Activated CD4-positive, alpha-beta T cell treated with anti-CD3 and anti-CD28 coated beads for 1 hour (primary cell): Measurements from ENCODE around the gene LGALS12.

Source experiments
- DNase-seq: peaks from one replicate; pipeline ENCODE4 v3.0.0-alpha.2; 2020

LGALS12 gene, protein sequence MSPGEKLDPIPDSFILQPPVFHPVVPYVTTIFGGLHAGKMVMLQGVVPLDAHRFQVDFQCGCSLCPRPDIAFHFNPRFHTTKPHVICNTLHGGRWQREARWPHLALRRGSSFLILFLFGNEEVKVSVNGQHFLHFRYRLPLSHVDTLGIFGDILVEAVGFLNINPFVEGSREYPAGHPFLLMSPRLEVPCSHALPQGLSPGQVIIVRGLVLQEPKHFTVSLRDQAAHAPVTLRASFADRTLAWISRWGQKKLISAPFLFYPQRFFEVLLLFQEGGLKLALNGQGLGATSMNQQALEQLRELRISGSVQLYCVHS

DNA sequence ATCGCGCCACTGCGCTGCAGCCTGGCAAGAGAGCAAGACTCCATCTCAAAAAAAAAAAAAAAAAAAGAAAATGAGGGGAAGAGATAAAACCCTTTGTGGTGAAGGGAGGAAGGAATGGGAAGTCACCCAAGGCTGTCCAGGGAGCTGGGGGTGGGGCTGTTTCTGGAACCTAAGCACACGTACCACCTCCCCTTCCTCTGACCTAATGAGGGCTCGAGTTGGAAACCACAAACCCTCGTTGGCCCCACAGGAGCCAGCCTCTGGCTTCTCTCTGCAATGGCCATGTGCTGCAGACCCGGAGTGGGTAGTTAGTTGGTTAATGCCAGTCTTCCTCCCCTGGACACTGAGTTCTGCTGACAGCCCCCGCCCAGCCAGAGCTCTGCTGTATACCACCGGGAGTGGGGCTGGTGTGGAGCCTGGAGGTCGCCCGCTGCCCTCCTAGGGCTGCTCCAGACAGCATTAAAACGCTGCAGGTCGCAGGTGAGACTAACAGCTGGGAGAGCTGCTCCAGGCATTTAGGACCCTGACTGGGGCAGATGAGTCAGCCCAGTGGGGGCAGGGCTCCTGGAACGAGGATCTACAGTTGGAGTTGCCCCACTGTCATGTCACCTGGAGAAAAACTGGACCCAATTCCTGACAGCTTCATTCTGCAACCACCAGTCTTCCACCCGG, at the start of gene LGALS12:
Gene LGALS12, plus strand, starts transcription at position 228 of the 672 bp plus-strand sequence. Its CDS starts 375 bp downstream, at position 603.
- no peak for DNase-seq

DNA sequence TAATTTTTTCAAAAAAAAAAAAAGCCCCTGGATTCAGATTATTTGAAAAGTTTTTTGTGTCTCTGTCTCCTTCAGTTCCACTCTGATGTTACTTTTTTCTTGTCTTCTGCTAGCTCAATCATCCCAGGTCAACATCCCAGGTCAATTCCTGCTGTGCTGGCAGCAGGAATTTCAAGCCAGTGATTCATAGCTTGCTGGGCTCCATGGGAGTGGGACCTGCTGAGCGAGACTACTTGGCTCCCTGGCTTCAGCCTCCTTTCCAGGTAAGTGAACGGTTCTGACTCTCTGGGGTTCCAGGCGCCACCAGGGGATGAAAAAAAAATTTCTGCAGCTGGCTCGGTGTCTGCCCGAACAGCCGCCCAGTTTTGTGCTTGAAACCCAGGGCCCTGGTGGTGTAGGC, 46.3 kb upstream of the LGALS12 start:
- no peak for DNase-seq

DNA sequence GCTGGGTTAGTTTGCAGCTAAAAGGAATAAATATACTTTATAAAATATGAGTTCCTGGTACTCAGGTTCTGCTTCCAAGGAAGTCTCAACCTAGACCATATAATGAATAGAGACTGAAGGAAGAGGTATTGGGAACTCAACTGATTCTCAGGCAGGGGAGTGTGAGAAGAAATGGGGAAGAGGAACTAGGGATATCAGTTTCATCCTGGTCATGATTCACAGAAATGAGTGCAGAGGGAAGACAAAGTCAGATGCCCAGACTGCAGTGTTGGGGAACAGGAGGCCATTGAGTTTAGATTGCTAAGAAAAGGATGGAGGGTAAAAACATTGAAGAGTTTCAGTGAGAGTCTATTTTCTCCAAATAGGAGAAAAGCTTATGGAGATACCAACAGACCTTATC, 43.7 kb upstream of the LGALS12 start:
- DNase-seq = no peak

DNA sequence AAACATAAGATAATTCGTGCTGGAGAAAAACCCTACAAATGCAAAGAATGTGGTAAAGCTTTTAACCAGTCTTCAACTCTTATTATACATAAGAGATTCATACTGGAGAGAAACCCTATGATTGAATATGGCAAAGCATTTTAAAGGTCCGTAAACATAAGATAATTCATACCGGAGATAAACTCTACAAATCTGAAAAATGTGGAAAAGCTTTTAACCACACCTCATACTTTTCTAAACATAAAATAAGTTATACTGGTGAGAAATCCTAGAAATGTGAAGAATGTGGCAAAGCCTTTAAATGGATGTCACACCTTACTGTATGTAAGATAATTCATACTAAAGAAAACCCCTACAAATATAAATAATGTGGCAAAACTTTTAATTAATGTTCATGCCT, 35.6 kb upstream of the LGALS12 start:
- no peak for DNase-seq

DNA sequence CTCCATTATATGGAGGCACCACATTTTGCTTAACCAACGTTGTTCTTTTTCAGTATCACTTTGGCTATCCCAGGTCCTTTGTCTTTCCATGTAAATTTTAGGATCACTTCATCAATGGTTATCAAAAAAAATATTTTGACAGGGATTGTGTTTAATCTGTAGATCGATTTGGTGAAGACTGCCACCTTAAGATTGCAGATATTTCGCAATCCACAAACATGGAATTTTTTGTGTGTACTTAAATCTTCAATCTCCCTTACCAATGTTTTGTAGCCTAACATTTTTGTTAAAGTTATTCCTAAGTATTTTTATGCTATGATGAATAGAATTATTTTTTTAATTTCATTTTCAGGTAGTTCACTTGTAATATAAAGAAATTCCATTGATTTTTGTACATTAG, 33.5 kb upstream of the LGALS12 start:
- DNase-seq = no peak

DNA sequence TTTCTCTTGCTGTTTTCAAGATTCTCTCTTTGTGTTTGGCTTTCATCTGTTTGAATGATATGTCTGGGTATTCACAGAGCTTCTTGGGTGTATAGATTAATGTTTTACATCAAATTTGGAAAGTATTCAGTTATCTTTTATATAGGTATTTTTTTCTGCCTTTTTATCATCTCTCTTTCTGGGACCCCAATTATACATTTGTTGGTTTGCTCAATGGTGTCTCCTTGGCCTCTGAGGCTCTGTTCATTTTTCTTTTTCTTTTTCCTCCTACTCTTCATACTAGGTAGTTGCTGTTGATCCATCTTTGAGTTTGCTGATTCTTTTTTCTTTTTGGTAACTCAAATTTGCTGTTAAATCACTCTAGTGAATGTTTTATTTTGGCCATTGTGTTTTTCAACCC, 29.3 kb upstream of the LGALS12 start:
- no peak for DNase-seq

DNA sequence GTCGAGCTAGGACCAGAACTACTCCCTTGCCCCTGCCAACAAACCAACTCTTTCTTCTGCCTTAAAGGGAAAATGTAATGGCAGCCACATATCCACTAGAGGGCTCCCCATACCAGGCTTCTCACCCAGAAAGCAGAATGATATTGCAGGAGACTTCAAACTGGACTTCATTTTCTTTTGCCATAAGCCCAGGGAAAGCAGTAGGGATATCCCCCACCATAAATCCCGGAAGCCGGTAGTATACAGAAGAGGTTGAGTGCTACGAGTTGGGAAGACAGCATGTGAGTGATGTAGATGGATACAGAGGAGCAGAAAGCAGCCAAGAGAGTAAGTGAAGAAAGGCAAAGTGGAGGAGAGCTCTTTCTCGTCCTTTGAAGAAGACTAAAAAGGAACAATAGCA, 27.0 kb upstream of the LGALS12 start:
- DNase-seq = peak; percentile 24

DNA sequence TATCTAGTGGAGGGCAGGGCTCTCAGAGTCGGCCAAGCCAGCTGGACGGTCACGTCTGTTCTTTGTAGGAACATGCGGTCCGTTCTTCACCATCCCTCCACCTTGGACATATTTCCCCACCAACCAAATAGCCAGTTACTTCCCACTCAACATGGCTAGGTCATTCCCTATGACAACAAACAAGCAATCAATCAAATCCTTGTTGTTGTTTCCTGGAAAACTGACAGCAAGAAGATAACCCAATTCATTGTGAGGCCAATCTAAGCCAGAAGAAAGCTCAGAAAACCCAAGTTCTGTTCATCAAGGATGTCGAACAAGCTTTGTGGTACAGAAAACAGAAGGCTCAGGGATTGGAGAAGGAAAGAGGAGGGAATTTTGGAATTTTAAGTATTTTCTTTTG, 25.8 kb upstream of the LGALS12 start:
- no peak for DNase-seq

DNA sequence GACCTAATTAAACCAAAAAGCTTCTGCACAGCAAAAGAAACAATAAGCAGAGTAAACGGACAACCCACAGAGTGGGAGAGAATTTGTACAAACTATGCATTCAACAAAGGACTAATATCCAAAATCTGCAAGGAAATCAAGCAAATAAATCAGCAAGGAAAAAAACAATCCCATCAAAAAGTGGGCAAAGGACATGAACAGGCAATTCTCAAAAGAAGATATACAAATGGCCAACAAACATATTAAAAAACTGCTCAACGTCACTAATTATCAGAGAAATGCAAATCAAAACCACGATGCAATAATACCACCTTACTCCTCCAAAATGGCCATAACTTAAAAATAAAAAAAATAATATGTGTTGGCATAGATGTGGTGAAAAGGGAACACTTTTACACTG, 20.1 kb upstream of the LGALS12 start:
- DNase-seq = no peak

DNA sequence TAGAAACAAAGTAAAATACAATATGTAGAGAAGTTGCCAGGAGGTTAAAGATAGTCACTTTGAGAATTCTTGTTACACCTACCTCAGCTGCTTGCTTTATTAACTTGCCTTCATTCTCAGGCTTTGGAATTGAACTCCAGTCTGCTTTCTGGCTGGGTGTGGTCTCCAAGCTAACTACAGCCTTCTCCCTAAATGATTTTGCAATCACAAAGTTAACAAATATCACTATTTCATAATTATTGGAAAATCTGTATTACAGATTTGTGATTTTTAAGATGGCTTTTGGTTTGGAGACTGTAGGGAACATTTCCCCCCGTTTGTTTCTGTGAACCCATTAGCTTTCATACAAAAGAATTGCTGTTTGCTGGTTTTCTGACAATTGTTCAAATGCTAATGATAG, 17.1 kb upstream of the LGALS12 start:
- no peak for DNase-seq

DNA sequence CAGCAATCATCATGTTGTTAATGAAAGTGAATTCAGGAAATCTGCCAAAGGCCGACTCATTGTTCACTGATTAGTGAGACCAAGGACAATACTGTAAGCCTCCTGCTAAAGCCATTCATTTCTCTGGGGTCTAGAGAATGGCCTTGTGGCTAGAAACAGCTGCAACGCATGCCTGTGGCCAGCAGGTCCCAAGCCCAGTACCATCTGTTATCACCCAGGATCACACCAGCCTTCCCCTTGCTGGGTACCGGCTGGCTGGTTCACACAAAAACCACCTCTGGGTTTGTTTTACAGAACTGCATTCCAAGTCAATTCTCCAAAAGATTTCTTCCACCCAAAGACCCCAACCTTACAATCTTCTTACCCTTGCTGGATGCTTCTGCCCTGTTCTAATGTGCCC, 16.0 kb upstream of the LGALS12 start:
- DNase-seq = no peak

DNA sequence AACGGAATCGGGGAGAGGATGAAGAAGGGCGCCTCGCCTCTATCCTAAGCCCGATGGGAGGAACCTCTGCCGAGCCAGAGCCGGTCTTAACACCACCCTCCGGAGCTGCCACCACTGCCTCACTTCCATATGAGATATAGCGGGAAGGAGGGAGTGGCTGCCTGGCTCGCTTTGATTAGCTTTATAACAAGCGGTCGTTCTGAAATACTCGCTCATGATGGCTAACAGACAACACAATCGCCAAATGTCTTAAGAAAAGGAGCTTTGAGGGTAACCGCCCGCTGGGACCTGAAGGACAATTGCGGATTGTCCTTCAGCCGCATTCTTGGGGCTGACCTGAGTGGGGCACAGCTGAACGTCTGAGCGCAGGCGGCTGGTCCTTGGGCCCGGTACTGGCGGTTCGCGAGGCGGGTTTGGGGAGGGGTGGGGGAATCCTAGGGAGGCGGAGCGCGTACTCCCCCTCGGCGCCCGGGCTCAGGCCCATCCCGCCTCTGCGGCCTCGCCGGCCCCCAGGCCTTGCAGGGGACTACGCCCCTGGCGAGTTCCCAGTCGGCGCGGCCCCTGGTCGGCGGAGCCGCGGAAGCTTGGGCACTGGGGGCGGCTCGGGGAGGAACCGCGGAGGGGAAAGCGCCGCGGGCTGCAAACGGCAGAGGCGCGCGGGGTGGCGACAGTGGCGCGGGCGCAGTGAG, 15.2 kb upstream of the LGALS12 start, which contains the start of gene PLAAT5:
Gene PLAAT5, minus strand, starts transcription at position 617 of the 689 bp plus-strand sequence. Its CDS starts 133 bp downstream, at position 484.
- no peak for DNase-seq

DNA sequence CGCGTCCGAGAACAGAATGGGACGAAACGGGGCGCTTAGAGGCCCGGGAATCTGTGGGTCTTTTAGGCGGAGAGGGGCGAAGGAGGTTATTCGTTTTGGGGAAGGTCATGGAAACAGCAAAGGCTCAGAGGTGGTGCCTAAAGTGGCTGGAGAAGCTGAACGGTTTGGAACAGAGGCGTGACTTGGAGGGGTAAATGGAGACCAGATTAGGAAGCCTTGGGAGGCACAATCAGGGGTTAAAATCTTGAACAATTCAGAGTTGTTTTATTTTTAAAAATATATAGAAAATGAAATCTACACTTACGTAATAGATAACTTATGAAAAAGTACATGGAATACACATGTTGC, 14.7 kb upstream of the LGALS12 start:
- DNase-seq = no peak

DNA sequence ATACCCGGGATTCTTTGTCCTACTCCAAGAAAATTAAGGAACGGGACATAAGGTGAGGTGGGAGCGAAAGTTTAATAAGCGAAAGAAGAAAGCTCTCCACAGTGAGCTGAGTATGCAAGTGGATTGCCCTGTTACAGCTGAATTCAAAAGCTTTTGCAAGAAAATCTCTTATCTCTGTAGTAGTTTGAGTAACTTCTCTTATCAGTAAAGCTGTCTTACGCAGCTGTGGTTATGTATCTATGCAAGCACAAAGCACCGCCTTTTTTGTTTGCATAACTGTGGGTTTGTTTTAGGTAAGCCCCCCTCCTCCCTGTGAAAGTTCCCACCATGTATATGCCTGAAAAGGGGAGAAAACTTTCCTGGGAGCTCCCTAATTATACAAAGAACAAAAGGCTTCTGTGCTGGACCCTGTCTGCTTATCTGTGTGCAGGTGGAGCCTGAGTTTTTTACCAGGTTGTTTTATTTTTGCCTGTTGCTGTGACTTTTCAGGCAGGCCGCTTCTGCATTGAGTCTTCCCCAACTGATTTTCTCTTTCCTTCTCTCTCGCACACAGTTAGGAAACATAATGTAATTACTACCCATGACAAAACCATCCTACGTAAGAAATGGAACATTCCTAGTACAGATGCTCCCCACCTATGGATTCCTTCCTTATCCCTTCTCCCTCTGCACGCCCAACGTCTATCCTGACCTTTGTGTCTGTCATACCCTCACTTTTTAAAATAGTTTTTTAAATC, 14.1 kb upstream of the LGALS12 start:
- no peak for DNase-seq

DNA sequence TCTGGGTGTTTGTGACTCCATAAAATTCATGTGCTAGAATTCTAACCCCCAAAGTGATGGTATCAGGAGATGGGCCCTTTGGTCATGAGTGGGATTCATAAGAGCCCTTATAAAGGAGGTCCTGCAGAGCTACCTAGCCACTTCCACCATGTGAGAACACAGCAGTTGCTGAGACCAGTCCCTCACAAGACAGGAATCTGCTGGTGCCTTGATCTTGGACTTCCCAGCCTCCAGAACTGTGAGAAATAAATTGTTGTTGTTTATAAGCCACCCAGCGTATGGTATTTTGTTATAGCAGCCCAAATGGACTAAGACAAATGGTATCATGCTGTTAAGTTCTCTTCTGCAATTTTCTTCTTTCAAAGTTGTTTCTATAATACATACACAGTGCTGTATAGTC, 13.4 kb upstream of the LGALS12 start:
- no peak for DNase-seq

DNA sequence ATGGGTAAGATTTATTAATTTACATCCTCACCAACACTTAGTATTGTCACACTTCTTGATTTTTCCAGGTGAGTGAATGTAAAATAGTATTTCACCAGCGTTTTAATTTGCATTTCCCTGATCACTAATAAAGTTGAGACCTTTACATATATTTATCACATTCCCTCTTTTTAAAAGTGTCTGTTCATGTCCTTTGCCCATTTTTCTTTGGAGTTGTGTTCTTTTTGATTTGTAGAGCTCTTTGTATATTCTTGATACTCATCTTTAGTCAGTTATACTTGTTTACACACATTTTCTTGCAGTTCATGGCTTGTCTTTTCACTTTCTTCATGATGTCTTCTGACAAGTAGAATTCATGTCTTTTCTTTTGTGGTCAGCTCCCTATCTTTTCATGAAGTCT, 12.8 kb upstream of the LGALS12 start:
- DNase-seq = no peak

DNA sequence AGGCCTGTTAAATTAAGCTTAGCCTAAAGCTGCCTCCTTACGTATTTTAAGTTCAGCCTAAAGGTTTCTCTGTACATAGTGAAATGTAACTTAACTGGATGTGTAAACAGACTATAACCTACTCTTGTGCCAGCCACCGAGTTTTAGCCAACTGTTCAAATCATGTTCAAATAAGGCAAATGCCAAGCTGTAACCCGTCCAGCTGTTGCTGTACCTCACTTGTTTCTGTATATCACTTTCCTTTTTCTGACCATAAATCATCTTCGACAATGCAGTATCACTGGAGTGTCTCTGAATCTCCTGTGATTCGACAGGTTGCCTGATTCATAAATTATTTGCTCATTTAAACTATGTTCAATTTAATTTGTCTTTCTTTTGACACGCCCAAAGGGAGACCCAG, 10.9 kb upstream of the LGALS12 start:
- DNase-seq = no peak

DNA sequence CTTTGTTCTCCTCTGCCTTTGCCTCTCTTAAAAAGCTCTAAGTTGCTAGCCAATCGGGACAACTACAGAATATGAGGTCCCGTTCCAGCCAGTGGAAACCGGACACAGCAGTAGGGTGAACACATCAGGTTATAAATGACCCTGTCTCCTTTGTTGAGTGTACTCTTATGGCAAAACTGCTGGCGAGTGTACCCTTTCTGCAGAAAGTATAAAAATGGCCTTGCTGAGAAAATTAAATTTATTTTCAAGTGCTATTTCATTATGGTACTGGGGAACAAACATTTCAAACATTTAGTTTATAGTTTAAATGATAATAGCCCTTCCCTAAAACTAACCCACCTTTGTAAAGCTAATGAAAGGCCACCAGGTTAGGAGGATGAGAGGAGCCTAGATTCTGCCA, 6.0 kb upstream of the LGALS12 start:
- no peak for DNase-seq

DNA sequence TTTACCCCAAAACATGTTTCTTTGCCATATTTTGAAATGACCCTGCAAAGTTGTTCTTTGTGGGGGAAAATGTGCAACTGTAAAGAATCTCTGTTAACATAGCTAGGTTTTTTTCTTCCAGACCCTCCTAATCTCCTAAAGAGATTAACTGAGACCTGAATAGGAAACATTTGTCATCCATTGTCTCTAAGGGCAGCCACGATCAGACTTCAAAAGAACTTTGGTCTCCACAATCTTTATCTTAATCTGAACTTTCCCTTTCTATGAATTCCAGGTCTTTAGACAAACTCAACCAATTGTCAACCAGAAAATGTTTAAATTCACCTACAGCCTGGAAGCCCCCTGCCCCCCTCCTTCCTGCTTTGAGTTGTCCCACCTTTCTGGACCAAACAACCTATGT, 4.6 kb upstream of the LGALS12 start:
- DNase-seq = no peak

DNA sequence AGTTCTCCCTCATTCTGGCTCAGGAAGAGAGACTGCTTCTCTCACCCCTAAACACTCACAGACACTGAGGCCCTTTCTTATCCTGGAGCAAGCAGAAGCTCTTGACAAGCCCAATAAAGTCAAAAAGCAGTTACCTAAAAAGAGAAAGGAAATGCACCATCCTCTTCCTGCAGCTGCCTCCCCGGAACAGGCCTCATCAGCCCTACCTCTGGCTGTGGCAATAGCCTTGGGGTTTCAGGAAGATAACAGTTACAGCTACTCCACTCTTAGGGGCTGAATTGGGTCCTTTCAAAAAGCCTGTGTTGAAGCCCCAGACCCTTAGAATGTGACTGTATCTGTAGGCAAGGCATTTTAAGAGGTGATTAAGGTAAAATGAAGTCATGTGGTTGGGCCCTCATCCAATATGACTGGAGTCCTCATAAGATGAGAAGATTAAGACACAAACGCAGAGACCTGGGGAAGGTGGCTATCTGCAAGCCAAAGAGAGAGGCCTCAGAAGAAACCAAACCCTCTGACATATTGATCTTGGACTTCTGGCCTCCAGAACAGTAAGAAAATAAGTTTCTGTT, 3.5 kb upstream of the LGALS12 start:
- no peak for DNase-seq

DNA sequence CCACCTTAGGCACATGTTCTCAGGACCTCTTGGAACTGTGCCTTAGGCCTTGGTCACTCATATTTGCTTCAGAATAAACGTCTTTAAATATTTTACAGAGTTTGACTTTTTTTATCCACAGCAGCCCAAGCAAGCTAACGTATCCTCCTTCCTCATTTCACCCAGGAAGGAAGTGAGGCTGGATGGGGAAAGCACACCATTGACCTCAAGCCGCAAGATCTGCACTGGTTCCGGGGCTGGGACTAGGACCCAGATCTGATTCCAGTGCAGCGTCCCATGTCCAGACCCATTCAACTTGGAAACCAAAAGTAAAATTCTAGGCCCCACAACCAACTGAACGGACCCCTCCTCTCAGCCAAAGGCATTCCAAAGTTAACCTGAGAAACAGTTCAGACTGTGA, 2.4 kb upstream of the LGALS12 start:
- DNase-seq = no peak

DNA sequence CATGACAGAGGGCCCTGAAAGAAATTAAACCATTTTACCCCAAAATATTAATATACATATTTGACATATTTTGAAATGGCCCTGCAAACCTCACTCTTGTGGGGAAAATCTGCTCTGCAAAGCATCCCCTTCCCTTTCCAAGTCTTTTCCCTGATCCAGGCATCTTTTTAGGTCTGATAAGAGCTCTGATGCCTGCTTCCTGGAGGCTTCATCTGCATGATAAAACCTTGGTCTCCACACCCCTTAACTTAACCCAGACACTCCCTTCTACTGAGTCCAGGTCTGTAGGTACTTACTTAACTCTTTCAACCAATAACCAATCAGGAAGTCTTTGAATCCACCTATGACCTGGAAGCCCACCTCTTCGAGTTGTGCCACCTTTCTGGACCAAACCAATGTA, 1.8 kb upstream of the LGALS12 start:
- DNase-seq = no peak

DNA sequence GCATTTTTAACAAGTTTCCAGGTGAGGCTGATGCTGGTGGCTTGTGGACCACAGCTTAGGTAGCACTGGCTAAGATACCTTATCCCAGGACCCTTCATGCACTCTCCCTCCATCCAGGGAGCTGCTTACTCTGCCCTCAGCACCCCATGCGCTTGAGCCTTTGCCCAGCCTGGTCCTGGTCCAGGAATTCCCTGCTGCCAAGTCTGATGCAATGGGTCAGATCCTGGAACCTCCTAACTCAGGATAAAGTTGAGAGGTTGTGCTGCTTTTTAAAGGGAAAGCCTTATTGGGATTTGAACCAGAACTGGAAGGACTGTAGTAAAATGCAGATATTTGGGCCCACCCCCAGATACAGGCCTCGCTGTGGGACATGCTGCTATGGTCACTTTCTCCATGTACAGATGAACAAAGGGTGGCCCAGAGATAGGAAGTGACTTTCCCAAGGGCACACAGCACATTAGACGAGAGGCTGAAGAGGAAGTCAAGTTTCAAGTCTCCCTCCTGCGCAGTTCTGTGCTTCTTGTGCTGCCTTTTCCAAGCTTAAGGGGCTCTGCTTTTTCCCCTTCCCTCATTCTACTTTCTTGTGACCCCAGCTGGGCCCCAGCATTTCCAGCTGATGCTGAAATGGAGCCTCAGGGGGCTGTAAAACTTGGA, 824 bp upstream of the LGALS12 start:
- DNase-seq = no peak
